Neuronal stem cell (in vitro differentiated cells): ENCODE results near the gene RNF224.

Experiments
- DNase-seq: peaks from one replicate; pipeline ENCODE4 v3.0.0-alpha.2; 2013; ENCODE audit warnings: low spot score
- H2AFZ ChIP-seq: one replicate; pipeline ENCODE4 v1.6.1; 2013; ENCODE audit warnings: mild to moderate bottlenecking, low read length, inconsistent platforms
- H2AK5ac ChIP-seq: 2 replicates; pipeline ENCODE4 v1.6.1; 2013; ENCODE audit warnings: low read depth, mild to moderate bottlenecking, inconsistent platforms, low read length, moderate library complexity, mixed read lengths
- H2BK120ac ChIP-seq: 2 replicates; pipeline ENCODE4 v1.6.1; 2013; ENCODE audit warnings: low read depth, mild to moderate bottlenecking, inconsistent platforms, low read length, moderate library complexity, mixed read lengths
- H2BK12ac ChIP-seq: one replicate; pipeline ENCODE4 v1.6.1; 2013; ENCODE audit warnings: low read length, inconsistent platforms
- H2BK15ac ChIP-seq: 2 replicates; pipeline ENCODE4 v1.6.1; 2013; ENCODE audit warnings: mild to moderate bottlenecking, low read length, inconsistent platforms, mixed read lengths
- H2BK5ac ChIP-seq: one replicate; pipeline ENCODE4 v1.6.1; 2013; ENCODE audit warnings: inconsistent platforms, mild to moderate bottlenecking, low read length, moderate library complexity
- H3K14ac ChIP-seq: one replicate; pipeline ENCODE4 v1.6.1; 2013; ENCODE audit warnings: low read length, inconsistent platforms
- H3K18ac ChIP-seq: 2 replicates; pipeline ENCODE4 v1.6.1; 2013; ENCODE audit warnings: low read length, inconsistent platforms
- H3K23ac ChIP-seq: 2 replicates; pipeline ENCODE4 v1.6.1; 2013; ENCODE audit warnings: low read depth, mild to moderate bottlenecking, mixed read lengths, low read length, inconsistent platforms; ENCODE audit not compliant: poor library complexity
- H3K27ac ChIP-seq: replicated peaks from 3 replicates; pipeline ENCODE4 v1.5.1; 2013; ENCODE audit warnings: low read length, inconsistent platforms
- H3K27me3 ChIP-seq, 3 experiments: 2 replicates each; pipeline ENCODE4 v1.6.1; 2013; ENCODE audit warnings: low read length in 3 of 3, mild to moderate bottlenecking in 2 of 3, inconsistent platforms in 1 of 3, low read depth in 1 of 3, mixed read lengths in 1 of 3, moderate library complexity in 1 of 3; ENCODE audit not compliant: control insufficient read depth in 3 of 3, insufficient read depth in 3 of 3
- H3K36me3 ChIP-seq, 2 donors: replicated peaks in 1 of 2; 2 replicates each; pipeline ENCODE4 v1.6.1; 2013; ENCODE audit warnings: low read length in 2 of 2; ENCODE audit not compliant: control insufficient read depth in 2 of 2, insufficient read depth in 2 of 2
- H3K4ac ChIP-seq: 2 replicates; pipeline ENCODE4 v1.6.1; 2013; ENCODE audit warnings: inconsistent platforms, mild to moderate bottlenecking, low read length, moderate library complexity
- H3K4me1 ChIP-seq, 2 donors: 1 replicate in 1 of 2; 2 replicates in 1 of 2; pipeline ENCODE4 v1.6.1; 2013; ENCODE audit warnings: low read length in 2 of 2, low read depth in 1 of 2; ENCODE audit not compliant: control insufficient read depth in 2 of 2, insufficient read depth in 1 of 2
- H3K4me2 ChIP-seq: one replicate; pipeline ENCODE4 v1.6.1; 2013; ENCODE audit warnings: mild to moderate bottlenecking, low read length, inconsistent platforms; ENCODE audit not compliant: insufficient read depth, poor library complexity, severe bottlenecking
- H3K4me3 ChIP-seq, 2 donors: 2 replicates each; pipeline ENCODE4 v1.5.1; 2013; ENCODE audit warnings: low read length in 2 of 2, mild to moderate bottlenecking in 2 of 2, inconsistent platforms in 1 of 2, moderate library complexity in 1 of 2
- H3K79me1 ChIP-seq: one replicate; pipeline ENCODE4 v1.6.1; 2013; ENCODE audit warnings: low read depth, mild to moderate bottlenecking, inconsistent platforms, low read length, moderate library complexity
- H3K9ac ChIP-seq: one replicate; pipeline ENCODE4 v1.6.1; 2013; ENCODE audit warnings: mild to moderate bottlenecking, low read depth, low read length, inconsistent platforms; ENCODE audit not compliant: poor library complexity
- H3K9me3 ChIP-seq, 2 donors: replicated peaks in 1 of 2; 2 replicates each; pipeline versions ENCODE3 to v1.6.1; 2013; ENCODE audit warnings: low read length in 2 of 2, mild to moderate bottlenecking in 2 of 2, inconsistent platforms in 1 of 2, low read depth in 1 of 2, mixed read lengths in 1 of 2, moderate library complexity in 1 of 2; ENCODE audit not compliant: control insufficient read depth in 2 of 2, insufficient read depth in 1 of 2
- H4K8ac ChIP-seq: one replicate; pipeline ENCODE4 v1.6.1; 2013; ENCODE audit warnings: low read depth, mild to moderate bottlenecking, inconsistent platforms, low read length, moderate library complexity
- H4K91ac ChIP-seq: one replicate; pipeline ENCODE4 v1.6.1; 2013; ENCODE audit warnings: low read length, low read depth, mild to moderate bottlenecking, inconsistent platforms; ENCODE audit not compliant: poor library complexity
- WGBS, 2 donors: extraction: QIAGEN DNeasy Blood & Tissue Kit; methylation state at CpG; one replicate each; pipeline ENCODE4 v1.1.7; 2013; ENCODE audit warnings: missing lambda C conversion rate in 2 of 2, mixed read lengths in 1 of 2; ENCODE audit not compliant: insufficient read length in 2 of 2, insufficient replicate concordance in 1 of 2; ENCODE audit errors: extremely low coverage in 2 of 2; 5-methylcytosine and 5-hydroxymethylcytosine counted together

The RNF224 gene

GRCh38 chr9:137201205-137201868, 26.0 kb upstream of the RNF224 start:
- no peak overlapping the region for H2BK12ac ChIP-seq
- H2AFZ ChIP-seq = peak overlapping the region; percentile 81
- H3K14ac ChIP-seq = peak overlapping the region; percentile 63
- H3K4me1 ChIP-seq = peaks cover 21 to 36% of the 10 kb centered on the region in 2 donors
- H3K9ac ChIP-seq = peak overlapping the region; percentile 100
- H2BK5ac ChIP-seq = peak overlapping the region; percentile 87
- H2AK5ac ChIP-seq = peak overlapping the region; percentile 19
- H2BK120ac ChIP-seq = no peak overlapping the region
- peak overlapping the region; percentile 43 for H3K27ac ChIP-seq
- peak overlapping the region; percentile 94 for H3K4me2 ChIP-seq
- no CpG with 5 or more reads among the region's 23 CpGs for WGBS, 2 donors
- H4K91ac ChIP-seq = no peak overlapping the region
- no peaks in the 10 kb centered on the region for H3K27me3 ChIP-seq
- H4K8ac ChIP-seq = no peak overlapping the region
- H3K36me3 ChIP-seq = peaks cover 3 to 13% of the 10 kb centered on the region in 2 donors
- no peaks in the 10 kb centered on the region for H3K9me3 ChIP-seq
- peak overlapping the region; percentile 89 for H3K4ac ChIP-seq
- H3K18ac ChIP-seq = peak overlapping the region; percentile 97
- no peak overlapping the region for H2BK15ac ChIP-seq
- no peak for DNase-seq
- H3K79me1 ChIP-seq = peaks cover 18% of the 10 kb centered on the region
- peak overlapping the region; percentile 92 for H3K23ac ChIP-seq
- H3K4me3 ChIP-seq = peak overlapping the region; percentile 71 to 95

GRCh38 chr9:137202966-137203365, 24.3 kb upstream of the RNF224 start:
- Histone ChIP-seq H2BK12ac (no peak overlapping the region), H3K23ac (no peak overlapping the region), H3K9ac (no peak overlapping the region), H3K14ac (no peak overlapping the region), H4K8ac (no peak overlapping the region), H4K91ac (no peak overlapping the region), H2BK15ac (no peak overlapping the region), H3K27me3 (no peaks in the 10 kb centered on the region), H3K4ac (no peak overlapping the region), H2AK5ac (no peak overlapping the region), H3K4me1 (peaks cover 24 to 37% of the 10 kb centered on the region in 2 donors), H3K27ac (no peak overlapping the region), H3K18ac (no peak overlapping the region), H3K4me3 (no peak overlapping the region), H3K9me3 (no peaks in the 10 kb centered on the region), H3K4me2 (no peak overlapping the region), H3K79me1 (peaks cover 15% of the 10 kb centered on the region), H2AFZ (no peak overlapping the region), H2BK5ac (no peak overlapping the region), H3K36me3 (peaks cover 7 to 24% of the 10 kb centered on the region in 2 donors), H2BK120ac (no peak overlapping the region)
- WGBS, 2 donors = no CpG with 5 or more reads among the region's 8 CpGs
- DNase-seq = no peak

GRCh38 chr9:137204731-137205125, 22.6 kb upstream of the RNF224 start:
- Histone ChIP-seq H3K9ac (peak overlapping the region; percentile 92), H3K36me3 (peaks cover 12 to 37% of the 10 kb centered on the region in 2 donors), H4K91ac (no peak overlapping the region), H3K23ac (no peak overlapping the region), H3K4me1 (peaks cover 18 to 21% of the 10 kb centered on the region in 2 donors), H2BK120ac (no peak overlapping the region), H3K4me2 (peak overlapping the region; percentile 81), H3K27ac (no peak overlapping the region), H3K18ac (no peak overlapping the region), H2AK5ac (peak overlapping the region; percentile 92), H3K27me3 (no peaks in the 10 kb centered on the region), H2BK15ac (no peak overlapping the region), H4K8ac (no peak overlapping the region), H2BK12ac (no peak overlapping the region), H3K9me3 (peaks cover 0 to 1% of the 10 kb centered on the region in 2 donors), H3K4me3 (peak overlapping the region; percentile 92 to 99), H3K4ac (no peak overlapping the region), H2AFZ (peak overlapping the region; percentile 88), H3K14ac (no peak overlapping the region), H2BK5ac (no peak overlapping the region), H3K79me1 (peaks cover 10% of the 10 kb centered on the region)
- no CpG with 5 or more reads among the region's 21 CpGs for WGBS, 2 donors
- no peak for DNase-seq

- no peak within 1 kb of the TSS for H2BK15ac ChIP-seq
- DNase-seq = peak; percentile 86
- whole genome bisulfite sequencing, 2 donors = no CpG with 5 or more reads among the region's 98 CpGs
- peak within 1 kb of the TSS; percentile 83 for H2BK5ac ChIP-seq
- H3K4ac ChIP-seq = no peak within 1 kb of the TSS
- H2AK5ac ChIP-seq = peak within 1 kb of the TSS; percentile 92
- H3K14ac ChIP-seq = no peak within 1 kb of the TSS
- H4K91ac ChIP-seq = no peak within 1 kb of the TSS
- peak within 1 kb of the TSS; percentile 92 to 99 for H3K4me3 ChIP-seq
- no peak within 1 kb of the TSS for H3K27ac ChIP-seq
- peak within 1 kb of the TSS; percentile 88 for H2AFZ ChIP-seq
- no peaks in the 10 kb centered on the region for H3K27me3 ChIP-seq
- peak within 1 kb of the TSS; percentile 99 for H3K23ac ChIP-seq
- H3K18ac ChIP-seq = peak within 1 kb of the TSS; percentile 92
- peak within 1 kb of the TSS; percentile 95 for H3K9ac ChIP-seq
- peaks cover 0 to 1% of the 10 kb centered on the region in 2 donors for H3K9me3 ChIP-seq
- H2BK12ac ChIP-seq = no peak within 1 kb of the TSS
- H3K4me1 ChIP-seq = peaks cover 18 to 21% of the 10 kb centered on the region in 2 donors
- peaks cover 12 to 38% of the 10 kb centered on the region in 2 donors for H3K36me3 ChIP-seq
- peak within 1 kb of the TSS; percentile 81 for H3K4me2 ChIP-seq
- peaks cover 10% of the 10 kb centered on the region for H3K79me1 ChIP-seq
- no peak within 1 kb of the TSS for H2BK120ac ChIP-seq
- H4K8ac ChIP-seq = no peak within 1 kb of the TSS
Observed at GRCh38 chr9:137205126-137206069, 21.9 kb upstream of the RNF224 start, which contains the start of the genes NDOR1 and TMEM203. TSS of gene NDOR1 (plus strand) at chr9:137205700. CDS start at chr9:137205778, 78 bp downstream. TSS of gene TMEM203 (minus strand) at chr9:137205648. CDS start at chr9:137205414, 234 bp downstream.
